ENCODE results near the gene SCAMP2. TPM values are rescaled to one million over a fixed set of nuclear protein-coding genes. Genes with fewer than 3 reads are reported as not detected.

Gene SCAMP2
- total RNA-seq, 2 experiments from 2014 or later: 56.1 to 56.9 TPM

GRCh38 chr15:74822233-74822632 lies 50.9 kb downstream of the SCAMP2 start:
- H3K4me3 Mint-ChIP-seq: no peak overlapping the region
- H3K27me3 Mint-ChIP-seq: peaks cover 15% of the 10 kb centered on the region
- intact Hi-C loops (cut with DNase I, micrococcal nuclease): no loop called here

GRCh38 chr15:74821790-74822158 lies 51.4 kb downstream of the SCAMP2 start:
- TF ChIP-seq CTCF (IDR thresholded peaks at IDR 0.05): no peak
- Mint-ChIP-seq H3K27ac (no peak overlapping the region), H3K36me3 (ENCODE audit: low read depth) (no peaks in the 10 kb centered on the region), H3K4me3 (no peak overlapping the region), H3K9me3 (no peaks in the 10 kb centered on the region), H3K27me3 (peaks cover 11% of the 10 kb centered on the region), H3K4me1 (ENCODE audit: low read depth) (no peaks in the 10 kb centered on the region)
- Histone ChIP-seq H3K4me3 (ENCODE audit: low read length) (no peak overlapping the region), H3K4me1 (ENCODE audit: insufficient read depth, low read length) (peaks cover 16% of the 10 kb centered on the region), H3K36me3 (ENCODE audit: insufficient read depth, low read length) (no peaks in the 10 kb centered on the region), H3K9me3 (ENCODE audit: control insufficient read depth in 1 of 2, insufficient read depth in 1 of 2, low read length in 2 of 2) (peaks cover 0 to 3% of the 10 kb centered on the region in 2 experiments), H3K27ac (ENCODE audit: low read depth in 1 of 2, low read length in 2 of 2) (no peak overlapping the region), H3K27me3 (ENCODE audit: control insufficient read depth in 1 of 2, insufficient read depth in 2 of 2, low read length in 2 of 2) (peaks cover under 1 to 6% of the 10 kb centered on the region in 2 experiments)
- intact Hi-C loops (cut with DNase I, micrococcal nuclease): no loop called here
- DNase-seq (no peak), ATAC-seq (ENCODE audit: poor library complexity) (no peak)
- ChIA-PET POLR2A (no interaction called here), CTCF (no interaction called here)

More at GRCh38 chr15:74822233-74822632, 50.9 kb downstream of the SCAMP2 start:
- no peak overlapping the region for H3K27ac ChIP-seq (ENCODE audit: low read depth in 1 of 2, low read length in 2 of 2)
- POLR2A ChIA-PET: no interaction called here
- DNase-seq (no peak), ATAC-seq (ENCODE audit: poor library complexity) (no peak)
- peaks cover 16% of the 10 kb centered on the region for H3K4me1 ChIP-seq (ENCODE audit: insufficient read depth, low read length)
- H3K9me3 ChIP-seq (ENCODE audit: control insufficient read depth in 1 of 2, insufficient read depth in 1 of 2, low read length in 2 of 2): peaks cover 0 to 8% of the 10 kb centered on the region in 2 experiments
- no peaks in the 10 kb centered on the region for H3K4me1 Mint-ChIP-seq (ENCODE audit: low read depth)
- H3K4me3 ChIP-seq (ENCODE audit: low read length): no peak overlapping the region
- CTCF ChIA-PET: no interaction called here
- H3K9me3 Mint-ChIP-seq: no peaks in the 10 kb centered on the region
- H3K36me3 ChIP-seq (ENCODE audit: insufficient read depth, low read length): no peaks in the 10 kb centered on the region
- no peak overlapping the region for H3K27ac Mint-ChIP-seq
- no peak for TF ChIP-seq CTCF (IDR thresholded peaks at IDR 0.05)
- H3K27me3 ChIP-seq (ENCODE audit: control insufficient read depth in 1 of 2, insufficient read depth in 2 of 2, low read length in 2 of 2): peaks cover 5 to 11% of the 10 kb centered on the region in 2 experiments
- no peaks in the 10 kb centered on the region for H3K36me3 Mint-ChIP-seq (ENCODE audit: low read depth)

- ATAC-seq (ENCODE audit: poor library complexity) (no peak), DNase-seq (no peak)
- Histone ChIP-seq H3K27me3 (ENCODE audit: control insufficient read depth in 1 of 2, insufficient read depth in 2 of 2, low read length in 2 of 2) (peaks cover 0 to 3% of the 10 kb centered on the region in 2 experiments), H3K27ac (ENCODE audit: low read depth in 1 of 2, low read length in 2 of 2) (no peak overlapping the region), H3K36me3 (ENCODE audit: insufficient read depth, low read length) (no peaks in the 10 kb centered on the region), H3K9me3 (ENCODE audit: control insufficient read depth in 1 of 2, insufficient read depth in 1 of 2, low read length in 2 of 2) (no peaks in the 10 kb centered on the region), H3K4me1 (ENCODE audit: insufficient read depth, low read length) (peaks cover 12% of the 10 kb centered on the region), H3K4me3 (ENCODE audit: low read length) (no peak overlapping the region)
- H3K9me3 Mint-ChIP-seq: no peaks in the 10 kb centered on the region
- ChIA-PET POLR2A (no interaction called here), CTCF (no interaction called here)
- H3K4me1 Mint-ChIP-seq (ENCODE audit: low read depth): no peaks in the 10 kb centered on the region
- no peak overlapping the region for H3K27ac Mint-ChIP-seq
- no peaks in the 10 kb centered on the region for H3K36me3 Mint-ChIP-seq (ENCODE audit: low read depth)
- TF ChIP-seq CTCF (IDR thresholded peaks at IDR 0.05): no peak
- H3K27me3 Mint-ChIP-seq: peaks cover 7% of the 10 kb centered on the region
- no peak overlapping the region for H3K4me3 Mint-ChIP-seq
- intact Hi-C loops (cut with DNase I, micrococcal nuclease): no loop called here
These were observed 51.9 kb downstream of the SCAMP2 start for GRCh38 chr15:74821091-74821789.
